Measurements from ENCODE around the gene EVI5. TPM values are rescaled to one million over a fixed set of nuclear protein-coding genes. Genes with fewer than 3 reads are reported as not detected.

Gene EVI5
- total RNA-seq, 4 donors from 2014 or later = 13.6 to 21.6 (median 14.8) TPM

- TF ChIP-seq CTCF (IDR thresholded peaks at IDR 0.05) = no peak
- no peak for TF ChIP-seq POLR2A (IDR thresholded peaks at IDR 0.05)
- no peak for TF ChIP-seq EP300 (IDR thresholded peaks at IDR 0.05)
- TF ChIP-seq POLR2AphosphoS5 (IDR thresholded peaks at IDR 0.05) = no peak
- whole genome bisulfite sequencing = 66% methylated on average over 2 of the region's 2 CpGs
Measured at GRCh38 chr1:92572520-92572919, 212.4 kb downstream of the EVI5 start.

GRCh38 chr1:92571578-92571977 is 213.3 kb downstream of the EVI5 start:
- H3K27me3 ChIP-seq = no peaks in the 10 kb centered on the region
- no peak for DNase-seq (ENCODE audit: low spot score in 2 of 2)
- H3K9me3 ChIP-seq = no peaks in the 10 kb centered on the region
- H3K4me3 ChIP-seq = no peak overlapping the region
- H3K4me1 ChIP-seq = no peaks in the 10 kb centered on the region
- WGBS = 96% methylated on average over 2 of the region's 2 CpGs
- TF ChIP-seq CTCF (IDR thresholded peaks at IDR 0.05) (no peak), POLR2AphosphoS5 (IDR thresholded peaks at IDR 0.05) (no peak), POLR2A (IDR thresholded peaks at IDR 0.05) (no peak), EP300 (IDR thresholded peaks at IDR 0.05) (no peak)
- no peak overlapping the region for H3K27ac ChIP-seq
- no peaks in the 10 kb centered on the region for H3K36me3 ChIP-seq

More at GRCh38 chr1:92572520-92572919, 212.4 kb downstream of the EVI5 start:
- H3K27ac ChIP-seq = no peak overlapping the region
- DNase-seq (ENCODE audit: low spot score in 2 of 2) = no peak
- H3K9me3 ChIP-seq = no peaks in the 10 kb centered on the region
- H3K36me3 ChIP-seq = no peaks in the 10 kb centered on the region
- H3K27me3 ChIP-seq = no peaks in the 10 kb centered on the region
- no peak overlapping the region for H3K4me3 ChIP-seq
- peaks cover 6% of the 10 kb centered on the region for H3K4me1 ChIP-seq

GRCh38 chr1:92567211-92567868 is 217.6 kb downstream of the EVI5 start:
- no peak for TF ChIP-seq POLR2AphosphoS5 (IDR thresholded peaks at IDR 0.05)
- TF ChIP-seq EP300 (IDR thresholded peaks at IDR 0.05) = no peak
- TF ChIP-seq POLR2A (IDR thresholded peaks at IDR 0.05) = no peak
- TF ChIP-seq CTCF (IDR thresholded peaks at IDR 0.05) = no peak
- Histone ChIP-seq H3K27ac (no peak overlapping the region), H3K4me3 (no peak overlapping the region), H3K27me3 (no peaks in the 10 kb centered on the region), H3K9me3 (no peaks in the 10 kb centered on the region), H3K4me1 (no peaks in the 10 kb centered on the region), H3K36me3 (no peaks in the 10 kb centered on the region)
- no peak for DNase-seq (ENCODE audit: low spot score in 2 of 2)
- WGBS = 95% methylated on average over 1 of the region's 1 CpG

- 90% methylated on average over 6 of the region's 6 CpGs for WGBS
- no peak for TF ChIP-seq POLR2AphosphoS5 (IDR thresholded peaks at IDR 0.05)
- no peak for TF ChIP-seq CTCF (IDR thresholded peaks at IDR 0.05)
- TF ChIP-seq EP300 (IDR thresholded peaks at IDR 0.05) = no peak
- no peak for TF ChIP-seq POLR2A (IDR thresholded peaks at IDR 0.05)
Measured at GRCh38 chr1:92563457-92564216, 221.3 kb downstream of the EVI5 start.

GRCh38 chr1:92556350-92556749 is 228.6 kb downstream of the EVI5 start:
- no peaks in the 10 kb centered on the region for H3K27me3 ChIP-seq
- DNase-seq (ENCODE audit: low spot score in 2 of 2) = no peak
- no peaks in the 10 kb centered on the region for H3K4me1 ChIP-seq
- no peak overlapping the region for H3K4me3 ChIP-seq
- 81% methylated on average over 1 of the region's 1 CpG for WGBS
- H3K9me3 ChIP-seq = no peaks in the 10 kb centered on the region
- no peak for TF ChIP-seq POLR2A (IDR thresholded peaks at IDR 0.05)
- no peak for TF ChIP-seq POLR2AphosphoS5 (IDR thresholded peaks at IDR 0.05)
- TF ChIP-seq CTCF (IDR thresholded peaks at IDR 0.05) = no peak
- no peak for TF ChIP-seq EP300 (IDR thresholded peaks at IDR 0.05)
- H3K36me3 ChIP-seq = no peaks in the 10 kb centered on the region
- no peak overlapping the region for H3K27ac ChIP-seq

More at GRCh38 chr1:92563457-92564216, 221.3 kb downstream of the EVI5 start:
- Histone ChIP-seq H3K36me3 (no peaks in the 10 kb centered on the region), H3K27me3 (no peaks in the 10 kb centered on the region), H3K27ac (no peak overlapping the region), H3K9me3 (no peaks in the 10 kb centered on the region), H3K4me3 (no peak overlapping the region), H3K4me1 (no peaks in the 10 kb centered on the region)
- no peak for DNase-seq (ENCODE audit: low spot score in 2 of 2)
